HG02981 (cell line): ENCODE data around the gene ARHGEF4.
"Not testable (repeated sequence)": the region's sequence is repeated elsewhere in the genome, so short reads cannot be mapped to it uniquely, and the experiment has no call there.

ENCODE experiments used
- ATAC-seq: cut with Tn5 transposase; IDR thresholded peaks from one replicate; pipeline ENCODE4 v1.9.1; 2021; ENCODE audit warnings: mild to moderate bottlenecking, moderate library complexity; ENCODE audit not compliant: unreplicated experiment

ARHGEF4 gene

GRCh38 chr2:131067465-131068125 lies 230.9 kb downstream of the ARHGEF4 start:
- no peak for ATAC-seq

DNA sequence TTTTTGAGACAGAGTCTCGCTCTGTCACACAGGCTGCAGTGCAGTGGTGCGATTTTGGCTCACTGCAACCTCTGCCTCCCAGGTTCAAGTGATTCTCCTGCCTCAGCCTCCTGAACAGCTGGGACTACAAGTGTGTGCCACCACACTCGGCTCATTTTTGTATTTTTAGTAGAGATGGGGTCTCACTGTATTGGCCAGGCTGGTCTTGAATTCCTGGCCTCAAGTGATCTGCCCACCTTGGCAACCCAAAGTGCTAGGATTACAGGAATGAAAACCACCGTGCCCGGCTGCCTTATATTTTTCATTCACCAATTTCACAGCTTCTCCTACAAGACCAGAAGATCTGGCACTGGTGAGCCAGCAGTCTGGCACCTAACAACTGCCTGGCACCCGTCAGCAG lies 231.5 kb downstream of the ARHGEF4 start:
- not testable (repeated sequence) for ATAC-seq

- ATAC-seq = not testable (repeated sequence)
Observed at GRCh38 chr2:131075578-131075977, 238.9 kb downstream of the ARHGEF4 start.

- no peak for ATAC-seq
Observed at GRCh38 chr2:131076707-131077106, 240.0 kb downstream of the ARHGEF4 start.

DNA sequence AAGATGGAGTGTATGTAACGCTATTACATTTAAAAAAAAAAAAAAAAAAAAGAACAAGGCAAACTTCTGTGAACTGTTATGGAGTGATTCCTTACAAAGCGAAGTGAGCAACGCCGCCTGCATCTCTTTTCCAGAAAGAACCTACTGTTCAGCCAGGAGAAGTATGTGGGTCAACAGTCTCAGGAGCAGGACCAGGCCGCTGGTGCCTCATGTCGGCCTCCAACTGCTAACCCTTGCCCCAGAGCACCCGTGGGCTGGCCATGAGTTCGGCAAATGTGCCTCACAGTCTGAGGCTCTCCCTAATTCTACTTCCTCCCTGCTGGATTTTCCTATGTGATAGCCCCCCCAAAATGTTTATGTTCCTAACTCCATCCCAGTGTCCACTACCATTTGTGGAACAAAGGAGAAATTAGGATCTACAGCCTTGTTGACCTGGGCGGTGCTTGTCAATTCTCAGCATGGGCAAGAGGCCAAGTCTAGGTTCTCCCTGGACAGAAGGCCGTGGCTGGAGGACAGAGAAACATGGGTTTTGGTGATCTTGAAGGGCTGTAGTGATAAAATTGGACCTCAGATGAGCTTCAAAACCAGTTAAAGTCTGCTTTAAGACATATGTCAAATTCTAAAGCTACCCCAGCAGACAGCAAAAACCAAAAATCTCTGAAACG lies 240.6 kb downstream of the ARHGEF4 start:
- ATAC-seq = no peak

- no peak for ATAC-seq
Observed at GRCh38 chr2:131077966-131078365, 241.3 kb downstream of the ARHGEF4 start.

DNA sequence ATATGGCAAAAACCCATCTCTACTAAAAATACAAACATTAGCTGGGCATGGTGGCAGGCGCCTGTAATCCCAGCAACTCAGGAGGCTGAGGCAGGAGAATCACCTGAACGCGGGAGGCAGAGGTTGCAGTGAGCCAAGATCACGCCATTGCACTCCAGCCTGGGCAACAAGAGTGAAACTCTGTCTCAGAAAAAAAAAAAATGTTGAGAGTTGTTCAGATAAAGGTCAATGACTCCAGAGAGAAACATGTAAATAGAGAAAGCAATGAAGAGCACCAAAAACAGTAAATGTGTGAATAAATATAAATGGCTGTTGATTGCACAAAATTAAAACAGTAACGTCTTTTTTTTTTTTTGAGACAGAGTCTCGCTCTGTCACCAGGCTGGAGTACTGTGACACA lies 243.2 kb downstream of the ARHGEF4 start:
- not testable (repeated sequence) for ATAC-seq

GRCh38 chr2:131081190-131081589 lies 244.5 kb downstream of the ARHGEF4 start:
- no peak for ATAC-seq

DNA sequence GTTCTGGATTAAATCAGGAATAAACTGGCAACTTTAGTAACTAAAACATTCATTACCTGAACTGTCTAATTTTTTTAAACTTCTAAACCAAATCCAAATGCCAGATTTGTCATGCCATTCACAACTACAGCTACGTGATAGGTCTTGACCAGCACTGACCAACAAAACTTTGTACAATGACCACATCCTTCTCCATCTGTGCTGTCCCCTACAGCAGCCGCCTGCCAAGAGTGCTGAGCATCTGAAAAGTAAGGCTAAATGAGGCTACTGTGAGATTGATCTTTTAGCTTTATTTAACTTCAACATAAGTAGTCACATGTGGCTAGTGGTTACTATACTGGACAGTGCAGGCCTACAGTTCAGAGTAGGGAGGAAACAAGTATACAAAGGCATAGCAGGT lies 248.9 kb downstream of the ARHGEF4 start:
- no peak for ATAC-seq

DNA sequence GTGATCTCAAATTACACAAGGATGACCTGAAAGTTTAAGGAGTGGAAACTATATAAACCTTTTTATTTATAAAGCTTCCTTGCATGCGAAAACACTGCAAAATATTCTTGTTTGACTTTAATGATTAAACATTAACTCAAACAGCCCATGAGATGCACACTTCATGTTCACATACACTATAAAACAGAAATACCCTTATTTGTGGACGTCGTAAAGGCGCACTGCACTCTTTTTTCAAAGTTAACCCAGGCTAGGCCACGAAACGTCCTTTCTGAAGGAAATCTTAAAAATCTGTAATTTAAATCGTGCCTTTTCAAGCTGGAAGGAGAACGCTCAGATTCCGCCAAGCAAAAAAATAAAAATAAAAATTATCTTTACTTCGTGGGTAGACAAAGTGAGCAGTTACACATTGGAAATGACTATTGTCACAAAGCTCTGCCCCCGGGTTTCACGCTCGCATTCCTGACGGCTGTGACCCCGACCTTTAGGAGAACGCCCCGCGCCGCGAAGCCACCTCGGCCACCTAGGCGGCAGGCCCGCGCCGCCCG lies 255.8 kb downstream of the ARHGEF4 start:
- no peak for ATAC-seq

DNA sequence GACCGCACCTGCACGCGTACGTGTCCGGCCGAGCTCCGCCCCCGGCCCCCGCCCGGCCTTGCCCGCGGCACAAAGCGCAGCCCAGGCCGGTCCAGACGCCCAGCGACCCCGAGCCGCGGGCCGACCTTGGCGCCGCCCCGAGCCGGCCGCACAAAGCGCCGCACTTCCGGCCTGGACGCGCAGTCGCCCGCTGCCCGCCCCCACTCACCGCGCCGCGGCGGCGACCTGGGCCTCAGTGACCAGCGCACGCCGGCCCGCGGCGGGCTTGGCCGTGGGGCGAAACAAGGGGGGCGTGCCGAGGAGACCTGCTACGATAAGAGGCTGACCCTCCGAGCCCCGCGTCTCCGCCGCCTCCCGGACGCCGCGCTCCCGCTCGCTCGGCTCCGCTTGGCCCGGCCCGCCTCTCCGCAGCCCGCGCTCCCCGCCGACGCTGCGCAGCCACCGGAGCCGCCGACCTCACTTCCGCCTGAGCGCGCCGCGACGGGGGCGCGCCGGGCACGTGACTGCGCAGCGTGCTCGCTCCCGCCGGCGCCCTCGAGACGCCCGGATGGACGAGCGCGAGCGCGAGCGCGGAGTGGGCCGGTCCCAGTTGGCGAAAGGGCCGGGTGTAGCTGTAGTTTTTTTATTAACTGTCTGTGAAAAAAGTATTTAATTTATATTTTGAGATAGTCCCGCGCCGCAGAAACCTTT lies 256.4 kb downstream of the ARHGEF4 start, which contains the start of gene FAM168B:
Gene FAM168B, minus strand, starts transcription at position 455 of the 690 bp plus-strand sequence. CDS start 10,814 bp downstream, outside the sequence.
- peak; percentile 79 for ATAC-seq

GRCh38 chr2:131093696-131094462 lies 257.2 kb downstream of the ARHGEF4 start:
- peak; percentile 65 for ATAC-seq

- no peak for ATAC-seq
Observed at GRCh38 chr2:131094463-131095281, 258.0 kb downstream of the ARHGEF4 start.
